ENCODE measurements around the gene LRMDA. TPM values are rescaled to one million over a fixed set of nuclear protein-coding genes. Genes with fewer than 3 reads are reported as not detected.

The LRMDA gene
- total and polyA plus RNA-seq, 10 of the 15 experiments (the other 5 are each of a cell fraction or from before 2014, with no cell fraction given) = 0.07 to 0.54 (median 0.29) TPM; not detected in 4

DNA sequence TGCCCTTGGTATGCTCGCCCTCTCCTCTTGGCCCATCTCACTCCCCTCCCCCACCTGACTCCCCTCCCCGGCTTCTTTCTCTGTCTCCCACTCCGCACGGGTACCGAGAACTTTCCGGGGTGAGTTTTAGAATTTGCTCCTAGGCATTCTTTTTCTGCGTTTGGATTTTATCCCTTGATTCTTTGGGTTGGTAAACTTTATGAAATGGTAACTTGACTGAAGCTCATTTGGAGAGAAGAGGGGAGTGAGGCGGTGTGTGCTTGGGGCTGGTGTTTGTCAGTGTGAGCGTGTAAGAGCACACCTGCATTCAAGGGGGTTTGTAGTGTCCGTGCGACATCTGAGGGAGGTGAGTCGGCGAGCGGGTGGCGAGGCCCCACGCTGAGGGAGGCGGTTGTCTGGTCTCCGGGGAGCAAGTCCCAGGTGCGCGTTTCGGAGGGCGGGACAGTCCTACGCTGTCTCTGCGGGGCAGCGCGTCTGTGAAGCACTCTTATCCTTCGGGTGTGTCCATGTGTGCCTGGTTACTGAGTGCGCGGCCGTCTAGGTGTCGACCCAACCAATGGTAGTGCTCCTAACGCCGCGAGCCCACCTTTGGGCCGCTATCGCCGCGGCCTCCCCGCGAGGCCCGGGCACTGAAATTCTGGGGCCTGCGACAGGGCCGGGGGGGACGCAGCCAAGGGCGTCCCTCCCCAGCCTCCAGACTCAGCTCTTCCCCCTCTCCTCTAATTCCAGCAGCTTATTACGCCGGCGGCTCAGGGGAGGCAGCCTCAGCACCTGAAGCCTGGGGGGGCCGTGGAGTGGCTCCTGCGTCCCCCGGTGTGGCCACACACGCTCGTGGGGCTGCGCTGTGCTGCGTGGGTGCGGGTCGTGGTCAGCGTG is 27.2 kb upstream of the LRMDA start (continued):
- TF ChIP-seq, protein P1, sequence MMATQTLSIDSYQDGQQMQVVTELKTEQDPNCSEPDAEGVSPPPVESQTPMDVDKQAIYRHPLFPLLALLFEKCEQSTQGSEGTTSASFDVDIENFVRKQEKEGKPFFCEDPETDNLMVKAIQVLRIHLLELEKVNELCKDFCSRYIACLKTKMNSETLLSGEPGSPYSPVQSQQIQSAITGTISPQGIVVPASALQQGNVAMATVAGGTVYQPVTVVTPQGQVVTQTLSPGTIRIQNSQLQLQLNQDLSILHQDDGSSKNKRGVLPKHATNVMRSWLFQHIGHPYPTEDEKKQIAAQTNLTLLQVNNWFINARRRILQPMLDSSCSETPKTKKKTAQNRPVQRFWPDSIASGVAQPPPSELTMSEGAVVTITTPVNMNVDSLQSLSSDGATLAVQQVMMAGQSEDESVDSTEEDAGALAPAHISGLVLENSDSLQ (IDR thresholded peaks at IDR 0.05) = no peak
- TF ChIP-seq GATAD2B (conservative IDR thresholded peaks at IDR 0.05; ENCODE audit: low read depth) (peak; percentile 73), DPF2 (IDR thresholded peaks at IDR 0.05) (peak; percentile 22; the same call in 1 of the 2 replicates), BMI1 (IDR thresholded peaks at IDR 0.05; ENCODE audit: borderline replicate concordance) (no peak), ETV6 (conservative IDR thresholded peaks at IDR 0.05 in 1 of 2, IDR thresholded peaks at IDR 0.05 in 1 of 2; ENCODE audit: borderline replicate concordance in 1 of 2, low read depth in 1 of 2) (no peak), MEF2A (IDR thresholded peaks at IDR 0.05; ENCODE audit: insufficient read depth, low read depth, low read length) (no peak), NBN (IDR thresholded peaks at IDR 0.05) (no peak), TCF12 (IDR thresholded peaks at IDR 0.05; ENCODE audit: low read depth, low read length) (no peak)
- TF ChIP-seq, protein P2, sequence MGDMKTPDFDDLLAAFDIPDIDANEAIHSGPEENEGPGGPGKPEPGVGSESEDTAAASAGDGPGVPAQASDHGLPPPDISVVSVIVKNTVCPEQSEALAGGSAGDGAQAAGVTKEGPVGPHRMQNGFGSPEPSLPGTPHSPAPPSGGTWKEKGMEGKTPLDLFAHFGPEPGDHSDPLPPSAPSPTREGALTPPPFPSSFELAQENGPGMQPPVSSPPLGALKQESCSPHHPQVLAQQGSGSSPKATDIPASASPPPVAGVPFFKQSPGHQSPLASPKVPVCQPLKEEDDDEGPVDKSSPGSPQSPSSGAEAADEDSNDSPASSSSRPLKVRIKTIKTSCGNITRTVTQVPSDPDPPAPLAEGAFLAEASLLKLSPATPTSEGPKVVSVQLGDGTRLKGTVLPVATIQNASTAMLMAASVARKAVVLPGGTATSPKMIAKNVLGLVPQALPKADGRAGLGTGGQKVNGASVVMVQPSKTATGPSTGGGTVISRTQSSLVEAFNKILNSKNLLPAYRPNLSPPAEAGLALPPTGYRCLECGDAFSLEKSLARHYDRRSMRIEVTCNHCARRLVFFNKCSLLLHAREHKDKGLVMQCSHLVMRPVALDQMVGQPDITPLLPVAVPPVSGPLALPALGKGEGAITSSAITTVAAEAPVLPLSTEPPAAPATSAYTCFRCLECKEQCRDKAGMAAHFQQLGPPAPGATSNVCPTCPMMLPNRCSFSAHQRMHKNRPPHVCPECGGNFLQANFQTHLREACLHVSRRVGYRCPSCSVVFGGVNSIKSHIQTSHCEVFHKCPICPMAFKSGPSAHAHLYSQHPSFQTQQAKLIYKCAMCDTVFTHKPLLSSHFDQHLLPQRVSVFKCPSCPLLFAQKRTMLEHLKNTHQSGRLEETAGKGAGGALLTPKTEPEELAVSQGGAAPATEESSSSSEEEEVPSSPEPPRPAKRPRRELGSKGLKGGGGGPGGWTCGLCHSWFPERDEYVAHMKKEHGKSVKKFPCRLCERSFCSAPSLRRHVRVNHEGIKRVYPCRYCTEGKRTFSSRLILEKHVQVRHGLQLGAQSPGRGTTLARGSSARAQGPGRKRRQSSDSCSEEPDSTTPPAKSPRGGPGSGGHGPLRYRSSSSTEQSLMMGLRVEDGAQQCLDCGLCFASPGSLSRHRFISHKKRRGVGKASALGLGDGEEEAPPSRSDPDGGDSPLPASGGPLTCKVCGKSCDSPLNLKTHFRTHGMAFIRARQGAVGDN (IDR thresholded peaks at IDR 0.05) = 0 out of 2 replicates have a peak, but pooled peaks have one; percentile 14
- TF ChIP-seq, protein P3, sequence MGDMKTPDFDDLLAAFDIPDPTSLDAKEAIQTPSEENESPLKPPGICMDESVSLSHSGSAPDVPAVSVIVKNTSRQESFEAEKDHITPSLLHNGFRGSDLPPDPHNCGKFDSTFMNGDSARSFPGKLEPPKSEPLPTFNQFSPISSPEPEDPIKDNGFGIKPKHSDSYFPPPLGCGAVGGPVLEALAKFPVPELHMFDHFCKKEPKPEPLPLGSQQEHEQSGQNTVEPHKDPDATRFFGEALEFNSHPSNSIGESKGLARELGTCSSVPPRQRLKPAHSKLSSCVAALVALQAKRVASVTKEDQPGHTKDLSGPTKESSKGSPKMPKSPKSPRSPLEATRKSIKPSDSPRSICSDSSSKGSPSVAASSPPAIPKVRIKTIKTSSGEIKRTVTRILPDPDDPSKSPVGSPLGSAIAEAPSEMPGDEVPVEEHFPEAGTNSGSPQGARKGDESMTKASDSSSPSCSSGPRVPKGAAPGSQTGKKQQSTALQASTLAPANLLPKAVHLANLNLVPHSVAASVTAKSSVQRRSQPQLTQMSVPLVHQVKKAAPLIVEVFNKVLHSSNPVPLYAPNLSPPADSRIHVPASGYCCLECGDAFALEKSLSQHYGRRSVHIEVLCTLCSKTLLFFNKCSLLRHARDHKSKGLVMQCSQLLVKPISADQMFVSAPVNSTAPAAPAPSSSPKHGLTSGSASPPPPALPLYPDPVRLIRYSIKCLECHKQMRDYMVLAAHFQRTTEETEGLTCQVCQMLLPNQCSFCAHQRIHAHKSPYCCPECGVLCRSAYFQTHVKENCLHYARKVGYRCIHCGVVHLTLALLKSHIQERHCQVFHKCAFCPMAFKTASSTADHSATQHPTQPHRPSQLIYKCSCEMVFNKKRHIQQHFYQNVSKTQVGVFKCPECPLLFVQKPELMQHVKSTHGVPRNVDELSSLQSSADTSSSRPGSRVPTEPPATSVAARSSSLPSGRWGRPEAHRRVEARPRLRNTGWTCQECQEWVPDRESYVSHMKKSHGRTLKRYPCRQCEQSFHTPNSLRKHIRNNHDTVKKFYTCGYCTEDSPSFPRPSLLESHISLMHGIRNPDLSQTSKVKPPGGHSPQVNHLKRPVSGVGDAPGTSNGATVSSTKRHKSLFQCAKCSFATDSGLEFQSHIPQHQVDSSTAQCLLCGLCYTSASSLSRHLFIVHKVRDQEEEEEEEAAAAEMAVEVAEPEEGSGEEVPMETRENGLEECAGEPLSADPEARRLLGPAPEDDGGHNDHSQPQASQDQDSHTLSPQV (IDR thresholded peaks at IDR 0.05) = no peak

Measured in GM12878 (cell line).